ENCODE data around the gene MAST4.

GRCh38 chr5:66658516-66658915 is 62.3 kb downstream of the MAST4 start:
- no peak for TF ChIP-seq EZH2 (IDR thresholded peaks at IDR 0.05; ENCODE audit: low read length, missing control alignments)
- TF ChIP-seq, protein P1, sequence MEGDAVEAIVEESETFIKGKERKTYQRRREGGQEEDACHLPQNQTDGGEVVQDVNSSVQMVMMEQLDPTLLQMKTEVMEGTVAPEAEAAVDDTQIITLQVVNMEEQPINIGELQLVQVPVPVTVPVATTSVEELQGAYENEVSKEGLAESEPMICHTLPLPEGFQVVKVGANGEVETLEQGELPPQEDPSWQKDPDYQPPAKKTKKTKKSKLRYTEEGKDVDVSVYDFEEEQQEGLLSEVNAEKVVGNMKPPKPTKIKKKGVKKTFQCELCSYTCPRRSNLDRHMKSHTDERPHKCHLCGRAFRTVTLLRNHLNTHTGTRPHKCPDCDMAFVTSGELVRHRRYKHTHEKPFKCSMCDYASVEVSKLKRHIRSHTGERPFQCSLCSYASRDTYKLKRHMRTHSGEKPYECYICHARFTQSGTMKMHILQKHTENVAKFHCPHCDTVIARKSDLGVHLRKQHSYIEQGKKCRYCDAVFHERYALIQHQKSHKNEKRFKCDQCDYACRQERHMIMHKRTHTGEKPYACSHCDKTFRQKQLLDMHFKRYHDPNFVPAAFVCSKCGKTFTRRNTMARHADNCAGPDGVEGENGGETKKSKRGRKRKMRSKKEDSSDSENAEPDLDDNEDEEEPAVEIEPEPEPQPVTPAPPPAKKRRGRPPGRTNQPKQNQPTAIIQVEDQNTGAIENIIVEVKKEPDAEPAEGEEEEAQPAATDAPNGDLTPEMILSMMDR (conservative IDR thresholded peaks at IDR 0.05 in 1 of 2, IDR thresholded peaks at IDR 0.05 in 1 of 2; ENCODE audit: low read depth in 1 of 2, low read length in 2 of 2), result no peak

Data from fibroblast of lung (primary cell).